PC-9 (cell line): ENCODE measurements around the gene FGF14.

ENCODE experiments used
- CTCF ChIP-seq: fragments of 200-600 bp; sonication (generic); conservative IDR thresholded peaks from 2 replicates; pipeline ENCODE4 v1.6.1; 2017; ENCODE audit warnings: mixed run types, antibody characterized with exemption, mild to moderate bottlenecking, moderate library complexity
- EZH2 ChIP-seq: fragments of 200-600 bp; sonication (generic); IDR thresholded peaks from 2 replicates; pipeline ENCODE4 v1.8.0; 2017; ENCODE audit warnings: antibody characterized with exemption, low read depth

GRCh38 chr13:101763191-101763590, 638.7 kb downstream of the FGF14 start:
- TF ChIP-seq CTCF (no peak), EZH2 (no peak)
